Type B pancreatic cell (in vitro differentiated cells): Measurements from ENCODE around the gene FAM216A. TPM values are rescaled to one million over a fixed set of nuclear protein-coding genes. Genes with fewer than 3 reads are reported as not detected.
"Not testable (repeated sequence)": the region's sequence is repeated elsewhere in the genome, so short reads cannot be mapped to it uniquely, and the experiment has no call there.

ENCODE experiments used
- DNase-seq: peaks from one replicate; pipeline ENCODE4 v3.0.0; 2021; ENCODE audit warnings: mixed read lengths; ENCODE audit not compliant: unreplicated experiment; ENCODE audit errors: extremely low spot score
- H3K27ac Mint-ChIP-seq: 2 replicates; pipeline ENCODE4 v1.8.0; 2021; ENCODE audit warnings: mild to moderate bottlenecking, mixed read lengths
- H3K27me3 Mint-ChIP-seq: 2 replicates; pipeline ENCODE4 v1.8.0; 2021; ENCODE audit warnings: mixed read lengths
- H3K36me3 Mint-ChIP-seq: 2 replicates; pipeline ENCODE4 v1.8.0; 2021; ENCODE audit warnings: mixed read lengths
- H3K4me1 Mint-ChIP-seq: one replicate; pipeline ENCODE4 v1.8.0; 2021; ENCODE audit warnings: mixed read lengths; ENCODE audit not compliant: unreplicated experiment
- H3K4me3 Mint-ChIP-seq: 2 replicates; pipeline ENCODE4 v1.8.0; 2021; ENCODE audit warnings: mild to moderate bottlenecking, mixed read lengths
- H3K9me3 Mint-ChIP-seq: 2 replicates; pipeline ENCODE4 v1.8.0; 2021; ENCODE audit warnings: mixed read lengths
- total RNA-seq: library from RNA; stranded (reverse); gene quantifications from 2 replicates; pipeline ENCODE4 v1.2.1, GENCODE V29; 2021; ENCODE audit warnings: low replicate concordance
- TF ChIP-seq, protein P1 (sequence below): fragments of 200-600 bp; sonication (generic); conservative IDR thresholded peaks from 2 replicates; pipeline ENCODE4 v1.5.0; 2021; ENCODE audit warnings: antibody characterized with exemption, mild to moderate bottlenecking

The FAM216A gene
- total RNA-seq, 1 donor from 2014 or later = 13.2 TPM

DNA sequence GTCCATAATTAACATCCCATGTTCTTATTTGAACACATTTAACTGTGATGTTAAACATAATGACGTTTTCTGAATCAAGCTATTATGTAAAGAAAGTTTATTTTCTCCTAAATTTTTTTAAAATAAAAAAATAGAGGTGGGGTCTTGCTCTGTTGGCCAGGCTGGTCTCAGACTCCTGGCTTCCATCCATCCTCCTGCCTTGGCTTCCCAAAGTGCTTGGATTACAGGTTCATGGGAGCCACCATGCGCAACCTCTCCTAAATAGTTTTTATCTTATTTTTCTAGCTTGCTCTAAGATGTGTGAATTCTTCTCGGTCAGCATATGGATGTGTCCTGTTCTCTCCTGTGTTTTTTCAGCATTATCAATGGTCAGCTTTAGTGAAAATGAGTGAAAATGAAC lies 36.7 kb downstream of the FAM216A start:
- H3K9me3 Mint-ChIP-seq = peaks cover 8% of the 10 kb centered on the region
- TF ChIP-seq, protein P1, sequence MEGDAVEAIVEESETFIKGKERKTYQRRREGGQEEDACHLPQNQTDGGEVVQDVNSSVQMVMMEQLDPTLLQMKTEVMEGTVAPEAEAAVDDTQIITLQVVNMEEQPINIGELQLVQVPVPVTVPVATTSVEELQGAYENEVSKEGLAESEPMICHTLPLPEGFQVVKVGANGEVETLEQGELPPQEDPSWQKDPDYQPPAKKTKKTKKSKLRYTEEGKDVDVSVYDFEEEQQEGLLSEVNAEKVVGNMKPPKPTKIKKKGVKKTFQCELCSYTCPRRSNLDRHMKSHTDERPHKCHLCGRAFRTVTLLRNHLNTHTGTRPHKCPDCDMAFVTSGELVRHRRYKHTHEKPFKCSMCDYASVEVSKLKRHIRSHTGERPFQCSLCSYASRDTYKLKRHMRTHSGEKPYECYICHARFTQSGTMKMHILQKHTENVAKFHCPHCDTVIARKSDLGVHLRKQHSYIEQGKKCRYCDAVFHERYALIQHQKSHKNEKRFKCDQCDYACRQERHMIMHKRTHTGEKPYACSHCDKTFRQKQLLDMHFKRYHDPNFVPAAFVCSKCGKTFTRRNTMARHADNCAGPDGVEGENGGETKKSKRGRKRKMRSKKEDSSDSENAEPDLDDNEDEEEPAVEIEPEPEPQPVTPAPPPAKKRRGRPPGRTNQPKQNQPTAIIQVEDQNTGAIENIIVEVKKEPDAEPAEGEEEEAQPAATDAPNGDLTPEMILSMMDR = no peak

DNA sequence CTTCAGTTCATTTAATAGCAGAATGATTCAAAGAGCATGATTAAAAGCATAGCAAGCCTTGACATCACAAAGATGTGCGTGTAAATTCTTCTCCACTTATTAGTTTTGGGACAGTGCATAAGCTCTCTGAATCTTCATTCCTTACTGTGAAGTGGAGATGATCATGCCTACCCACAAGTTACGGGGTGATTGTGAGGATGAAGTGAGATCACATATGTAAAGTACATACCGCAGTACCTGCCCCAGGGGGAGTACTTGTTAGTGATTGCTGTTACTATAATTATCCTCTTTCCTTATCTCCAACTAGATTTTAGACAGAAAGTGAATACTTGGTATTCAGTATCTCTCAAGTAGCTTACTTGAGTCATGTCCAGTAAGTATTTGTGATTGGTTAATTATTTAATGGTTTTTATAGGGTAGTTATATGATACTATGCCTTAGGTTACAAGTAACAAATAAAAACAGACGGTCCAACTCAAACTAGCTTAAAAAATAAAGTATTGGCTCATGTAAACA lies 39.5 kb downstream of the FAM216A start:
- no peak overlapping the region for H3K27ac Mint-ChIP-seq
- H3K9me3 Mint-ChIP-seq = no peaks in the 10 kb centered on the region
- H3K27me3 Mint-ChIP-seq = peaks cover 5% of the 10 kb centered on the region
- H3K4me1 Mint-ChIP-seq = no peaks in the 10 kb centered on the region
- no peak for DNase-seq
- H3K4me3 Mint-ChIP-seq = no peak overlapping the region
- no peaks in the 10 kb centered on the region for H3K36me3 Mint-ChIP-seq
- TF ChIP-seq, protein P1 = no peak

More for the DNA sequence above, 36.7 kb downstream of the FAM216A start:
- peaks cover 11% of the 10 kb centered on the region for H3K4me1 Mint-ChIP-seq
- H3K27ac Mint-ChIP-seq = no peak overlapping the region
- peaks cover 6% of the 10 kb centered on the region for H3K36me3 Mint-ChIP-seq
- H3K4me3 Mint-ChIP-seq = no peak overlapping the region
- H3K27me3 Mint-ChIP-seq = peaks cover 4% of the 10 kb centered on the region
- no peak for DNase-seq

DNA sequence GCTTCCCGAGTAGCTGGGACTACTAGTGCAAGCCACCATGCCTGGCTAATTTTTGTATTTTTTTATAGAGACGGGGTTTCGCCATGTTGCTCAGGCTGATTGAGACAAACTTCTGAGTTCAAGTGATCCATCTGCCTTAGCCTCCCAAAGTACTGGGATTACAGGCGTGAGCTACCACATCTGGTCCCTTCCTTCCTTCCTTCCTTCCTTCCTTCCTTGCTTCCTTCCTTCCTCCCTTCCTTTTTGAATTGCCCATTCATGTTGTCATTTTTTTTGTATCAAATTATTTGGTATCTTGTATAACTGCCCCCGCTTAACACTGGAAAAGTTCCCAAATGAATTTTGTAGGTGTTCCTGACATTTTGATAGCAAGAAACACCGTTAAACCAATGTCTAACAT lies 45.2 kb downstream of the FAM216A start:
- H3K36me3 Mint-ChIP-seq = no peaks in the 10 kb centered on the region
- TF ChIP-seq, protein P1 = no peak
- H3K27me3 Mint-ChIP-seq = peaks cover 5% of the 10 kb centered on the region
- no peaks in the 10 kb centered on the region for H3K9me3 Mint-ChIP-seq
- DNase-seq = no peak
- H3K4me3 Mint-ChIP-seq = no peak overlapping the region
- H3K27ac Mint-ChIP-seq = no peak overlapping the region
- no peaks in the 10 kb centered on the region for H3K4me1 Mint-ChIP-seq

DNA sequence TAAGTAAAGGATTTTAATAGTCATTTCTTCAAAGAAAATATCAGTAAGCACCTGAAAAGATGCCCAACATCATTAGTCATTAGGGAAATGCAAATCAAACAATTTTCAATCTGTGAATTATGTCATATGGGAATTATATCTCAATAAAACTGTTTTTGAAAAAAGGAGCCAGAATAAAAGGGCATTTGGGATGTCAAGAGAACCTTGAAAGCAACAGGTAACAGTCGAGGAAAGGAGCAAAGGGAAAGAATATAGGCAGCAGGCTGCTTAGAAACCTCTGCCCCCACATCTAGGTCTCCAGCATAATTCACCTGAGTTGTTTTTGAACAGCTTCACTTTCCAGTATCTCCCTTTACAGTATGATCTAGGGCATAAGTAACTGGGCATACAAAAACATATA lies 45.7 kb downstream of the FAM216A start:
- no peak overlapping the region for H3K27ac Mint-ChIP-seq
- TF ChIP-seq, protein P1 = no peak
- H3K36me3 Mint-ChIP-seq = no peaks in the 10 kb centered on the region

DNA sequence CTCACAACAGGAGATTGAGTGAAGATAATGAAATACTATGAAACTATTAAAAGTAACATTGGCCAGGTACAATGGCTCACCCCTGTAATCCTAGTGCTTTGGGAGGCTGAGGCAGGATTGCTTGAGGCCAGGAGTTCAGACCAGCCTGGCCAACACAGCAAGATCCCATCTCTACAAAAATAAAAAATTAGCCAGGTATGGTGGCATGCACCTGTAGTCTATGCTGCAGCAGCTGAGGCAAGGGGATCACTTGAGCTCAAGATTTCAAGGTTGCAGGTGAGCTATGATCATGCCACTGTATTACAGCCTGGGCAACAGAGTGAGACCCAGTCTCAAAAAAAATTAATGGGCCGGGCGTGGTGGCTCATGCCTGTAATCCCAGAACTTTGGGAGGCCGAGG lies 48.4 kb downstream of the FAM216A start:
- H3K27me3 Mint-ChIP-seq = no peaks in the 10 kb centered on the region
- TF ChIP-seq, protein P1 = no peak
- H3K9me3 Mint-ChIP-seq = no peaks in the 10 kb centered on the region
- no peak overlapping the region for H3K27ac Mint-ChIP-seq
- H3K4me1 Mint-ChIP-seq = no peaks in the 10 kb centered on the region
- DNase-seq = no peak
- H3K36me3 Mint-ChIP-seq = no peaks in the 10 kb centered on the region
- no peak overlapping the region for H3K4me3 Mint-ChIP-seq

More for the DNA sequence above, 45.7 kb downstream of the FAM216A start:
- Mint-ChIP-seq H3K9me3 (no peaks in the 10 kb centered on the region), H3K27me3 (peaks cover 5% of the 10 kb centered on the region), H3K4me1 (no peaks in the 10 kb centered on the region), H3K4me3 (no peak overlapping the region)
- DNase-seq = no peak

DNA sequence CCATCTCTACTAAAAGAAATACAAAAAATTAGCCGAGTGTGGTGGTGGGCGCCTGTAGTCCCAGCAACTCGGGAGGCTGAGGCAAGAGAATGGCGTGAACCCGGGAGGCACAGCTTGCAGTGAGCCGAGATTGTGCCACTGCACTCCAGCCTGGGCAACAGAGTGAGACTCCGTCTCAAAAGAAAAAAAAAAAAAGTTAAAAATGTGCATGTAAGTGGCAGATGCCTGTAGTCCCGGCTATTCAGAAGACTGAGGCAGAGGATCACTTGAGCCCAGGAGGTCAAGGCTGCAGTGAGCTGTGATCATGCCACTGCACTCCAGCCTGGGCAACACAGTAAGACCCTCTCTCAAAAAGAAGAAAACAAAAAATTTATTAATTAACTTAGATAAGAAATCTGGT lies 49.4 kb downstream of the FAM216A start:
- not testable (repeated sequence) for H3K36me3 Mint-ChIP-seq, H3K9me3 Mint-ChIP-seq, H3K4me1 Mint-ChIP-seq, H3K27me3 Mint-ChIP-seq, H3K27ac Mint-ChIP-seq, DNase-seq, H3K4me3 Mint-ChIP-seq

DNA sequence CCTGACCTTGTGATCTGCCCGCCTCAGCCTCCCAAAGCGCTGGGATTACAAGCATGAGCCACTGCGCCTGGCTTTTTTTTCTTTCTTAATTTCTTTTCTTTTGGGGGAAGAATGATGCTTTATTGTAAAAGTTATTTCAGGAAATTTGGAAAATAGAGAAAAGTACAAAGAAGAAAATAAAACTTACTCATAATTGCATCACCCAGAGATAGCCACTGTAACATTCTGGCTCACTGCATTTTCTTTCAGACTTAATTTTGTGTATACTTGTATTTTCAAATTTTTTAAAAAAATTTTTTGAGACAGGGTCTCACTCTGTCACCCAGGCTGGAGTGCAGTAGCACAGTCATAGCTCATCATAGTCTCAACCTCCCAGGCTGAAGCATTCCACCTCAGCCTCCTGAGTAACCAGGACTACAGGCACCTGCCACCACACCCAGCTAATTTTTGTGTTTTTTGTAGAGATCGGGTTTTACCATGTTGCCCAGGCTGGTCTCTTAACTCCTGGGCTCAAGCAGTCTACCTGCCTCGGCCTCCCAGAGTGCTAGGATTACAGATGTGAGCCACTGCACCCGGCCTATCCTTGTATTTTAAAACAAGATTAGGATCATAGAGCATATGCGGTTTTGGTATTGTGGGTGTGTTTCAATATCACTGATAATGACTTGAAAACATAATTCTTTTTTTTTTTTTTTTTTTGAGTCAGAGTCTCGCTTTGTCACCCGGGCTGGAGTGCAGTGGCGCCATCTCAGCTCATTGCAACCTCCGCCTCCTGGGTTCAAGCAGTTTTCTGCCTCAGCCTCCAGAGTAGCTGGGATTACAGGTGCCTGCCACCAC lies 52.4 kb downstream of the FAM216A start:
- H3K27ac Mint-ChIP-seq, H3K27me3 Mint-ChIP-seq, DNase-seq, H3K36me3 Mint-ChIP-seq, H3K4me1 Mint-ChIP-seq, H3K4me3 Mint-ChIP-seq, H3K9me3 Mint-ChIP-seq: not testable (repeated sequence)
